Measurements from ENCODE around the gene RMI1.

DNA sequence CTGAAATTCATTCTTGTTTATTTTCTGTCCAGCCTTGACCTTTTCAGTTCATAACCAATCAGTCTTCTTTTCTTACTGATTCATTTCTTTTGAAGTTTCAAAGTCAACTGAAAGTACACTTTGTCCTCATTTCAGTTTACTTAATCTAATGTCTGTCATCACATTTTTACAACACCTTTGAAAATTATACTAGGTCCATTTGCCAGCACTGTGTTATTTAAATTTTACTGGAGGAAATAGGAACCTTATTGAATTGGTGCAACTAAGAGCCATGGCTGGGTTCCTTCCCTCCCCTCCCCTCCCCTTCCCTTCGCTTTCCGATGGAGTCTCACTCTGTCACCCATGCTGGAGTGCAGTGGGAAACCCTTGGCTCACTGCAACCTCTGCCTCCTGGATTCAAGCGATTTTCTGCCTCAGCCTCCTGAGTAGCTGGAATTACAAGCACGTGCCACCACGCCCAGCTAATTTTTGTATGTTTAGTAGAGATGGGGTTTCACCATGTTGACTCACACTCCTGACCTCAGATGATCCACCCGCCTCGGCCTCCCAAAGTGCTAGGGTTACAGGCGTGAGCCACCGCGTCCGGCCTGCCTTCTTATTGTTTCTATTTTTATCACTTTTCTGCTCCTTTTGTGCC, 6.3 kb downstream of the RMI1 start:
- TF ChIP-seq, protein P1, sequence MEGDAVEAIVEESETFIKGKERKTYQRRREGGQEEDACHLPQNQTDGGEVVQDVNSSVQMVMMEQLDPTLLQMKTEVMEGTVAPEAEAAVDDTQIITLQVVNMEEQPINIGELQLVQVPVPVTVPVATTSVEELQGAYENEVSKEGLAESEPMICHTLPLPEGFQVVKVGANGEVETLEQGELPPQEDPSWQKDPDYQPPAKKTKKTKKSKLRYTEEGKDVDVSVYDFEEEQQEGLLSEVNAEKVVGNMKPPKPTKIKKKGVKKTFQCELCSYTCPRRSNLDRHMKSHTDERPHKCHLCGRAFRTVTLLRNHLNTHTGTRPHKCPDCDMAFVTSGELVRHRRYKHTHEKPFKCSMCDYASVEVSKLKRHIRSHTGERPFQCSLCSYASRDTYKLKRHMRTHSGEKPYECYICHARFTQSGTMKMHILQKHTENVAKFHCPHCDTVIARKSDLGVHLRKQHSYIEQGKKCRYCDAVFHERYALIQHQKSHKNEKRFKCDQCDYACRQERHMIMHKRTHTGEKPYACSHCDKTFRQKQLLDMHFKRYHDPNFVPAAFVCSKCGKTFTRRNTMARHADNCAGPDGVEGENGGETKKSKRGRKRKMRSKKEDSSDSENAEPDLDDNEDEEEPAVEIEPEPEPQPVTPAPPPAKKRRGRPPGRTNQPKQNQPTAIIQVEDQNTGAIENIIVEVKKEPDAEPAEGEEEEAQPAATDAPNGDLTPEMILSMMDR (IDR thresholded peaks at IDR 0.05), result no peak
- TF ChIP-seq POLR2A (IDR thresholded peaks at IDR 0.05), result no peak

Measured in tibial nerve (tissue), 3 donors.